DOHH2 (cell line): Measurements from ENCODE around the gene ZNF181.

Experiments
- H3F3A ChIP-seq: fragments of 200-600 bp; sonication (generic), shearing (Covaris generic); 2 replicates; pipeline ENCODE4 v1.6.0; 2016; ENCODE audit warnings: antibody characterized with exemption, mild to moderate bottlenecking; ENCODE audit not compliant: control insufficient read depth, insufficient read depth
- H3K27ac ChIP-seq: fragments of 200-600 bp; sonication (generic); 2 replicates; pipeline ENCODE4 v1.5.1; 2014; ENCODE audit warnings: low read depth, mild to moderate bottlenecking, low read length, moderate library complexity
- H3K27me3 ChIP-seq: fragments of 200-600 bp; sonication (generic); 2 replicates; pipeline ENCODE4 v1.6.1; 2014; ENCODE audit warnings: mild to moderate bottlenecking, low read length, mixed read lengths; ENCODE audit not compliant: control insufficient read depth
- H3K36me3 ChIP-seq: fragments of 200-600 bp; sonication (generic); 2 replicates; pipeline ENCODE4 v1.6.1; 2014; ENCODE audit warnings: mild to moderate bottlenecking, low read length, moderate library complexity, mixed read lengths; ENCODE audit not compliant: control insufficient read depth
- H3K4me1 ChIP-seq: fragments of 200-600 bp; sonication (generic); 2 replicates; pipeline ENCODE4 v1.6.1; 2014; ENCODE audit warnings: mild to moderate bottlenecking, low read length, mixed read lengths; ENCODE audit not compliant: control insufficient read depth
- H3K4me2 ChIP-seq: fragments of 200-600 bp; sonication (generic); 2 replicates; pipeline ENCODE4 v1.6.0; 2014; ENCODE audit warnings: mild to moderate bottlenecking, low read length, moderate library complexity
- H3K4me3 ChIP-seq: fragments of 200-600 bp; sonication (generic); 2 replicates; pipeline ENCODE4 v1.5.1; 2014; ENCODE audit warnings: mild to moderate bottlenecking, low read length, mixed read lengths
- H3K79me2 ChIP-seq: fragments of 200-600 bp; sonication (generic); 2 replicates; pipeline ENCODE4 v1.6.1; 2014; ENCODE audit warnings: mild to moderate bottlenecking, low read length, mixed read lengths; ENCODE audit not compliant: control insufficient read depth
- H3K9me2 ChIP-seq: fragments of 200-600 bp; sonication (generic); replicated peaks from 2 replicates; pipeline ENCODE4 v1.6.1; 2014; ENCODE audit warnings: mild to moderate bottlenecking, low read length, mixed read lengths; ENCODE audit not compliant: control insufficient read depth
- H3K9me3 ChIP-seq: fragments of 200-600 bp; sonication (generic); 2 replicates; pipeline ENCODE4 v1.6.1; 2014; ENCODE audit warnings: antibody characterized with exemption, low read length, mixed read lengths; ENCODE audit not compliant: control insufficient read depth, insufficient read depth
- H4K20me1 ChIP-seq: fragments of 200-600 bp; sonication (generic); 2 replicates; pipeline ENCODE4 v1.6.0; 2014; ENCODE audit warnings: low read depth, mild to moderate bottlenecking, antibody characterized with exemption, low read length, moderate library complexity; ENCODE audit not compliant: control insufficient read depth, insufficient read depth
- CTCF ChIP-seq: fragments of 200-600 bp; sonication (generic); IDR thresholded peaks from one replicate; pipeline ENCODE4 v1.5.1; 2014; ENCODE audit warnings: antibody characterized with exemption, mild to moderate bottlenecking, low read depth, low read length; ENCODE audit not compliant: poor library complexity, severe bottlenecking
- EZH2phosphoT487 ChIP-seq: fragments of 200-600 bp; sonication (generic); IDR thresholded peaks from 2 replicates; pipeline ENCODE4 v1.6.1; 2017; ENCODE audit warnings: borderline replicate concordance, mild to moderate bottlenecking, antibody characterized with exemption, low read length, moderate library complexity, mixed read lengths

The ZNF181 gene

GRCh38 chr19:34715357-34715756 is 18.7 kb upstream of the ZNF181 start:
- no peak overlapping the region for H3K4me3 ChIP-seq

GRCh38 chr19:34722353-34722752 is 11.7 kb upstream of the ZNF181 start:
- Histone ChIP-seq H3K4me1 (no peaks in the 10 kb centered on the region), H3K79me2 (no peaks in the 10 kb centered on the region), H3K9me3 (no peaks in the 10 kb centered on the region), H3K36me3 (no peaks in the 10 kb centered on the region), H4K20me1 (no peaks in the 10 kb centered on the region), H3K9me2 (no peaks in the 10 kb centered on the region), H3F3A (no peaks in the 10 kb centered on the region), H3K4me3 (no peak overlapping the region), H3K4me2 (no peak overlapping the region), H3K27ac (no peak overlapping the region), H3K27me3 (no peaks in the 10 kb centered on the region; the same call in 1 of the 2 replicates)
- TF ChIP-seq CTCF, result no peak
- TF ChIP-seq EZH2phosphoT487, result no peak

More at GRCh38 chr19:34715357-34715756, 18.7 kb upstream of the ZNF181 start:
- H4K20me1 ChIP-seq, result no peaks in the 10 kb centered on the region
- H3K36me3 ChIP-seq, result no peaks in the 10 kb centered on the region
- H3K4me1 ChIP-seq, result no peaks in the 10 kb centered on the region
- H3K79me2 ChIP-seq, result no peaks in the 10 kb centered on the region
- no peaks in the 10 kb centered on the region for H3K9me2 ChIP-seq
- no peak overlapping the region for H3K4me2 ChIP-seq
- no peak overlapping the region for H3K27ac ChIP-seq
- H3K9me3 ChIP-seq, result peaks cover 19% of the 10 kb centered on the region
- TF ChIP-seq CTCF (no peak), EZH2phosphoT487 (no peak)
- no peaks in the 10 kb centered on the region for H3F3A ChIP-seq
- H3K27me3 ChIP-seq, result no peaks in the 10 kb centered on the region

- no peaks in the 10 kb centered on the region; the same call in 1 of the 2 replicates for H3K27me3 ChIP-seq
- no peaks in the 10 kb centered on the region for H3K9me3 ChIP-seq
- H3K79me2 ChIP-seq, result no peaks in the 10 kb centered on the region
- no peak overlapping the region for H3K4me2 ChIP-seq
- no peaks in the 10 kb centered on the region for H3K9me2 ChIP-seq
- H3K36me3 ChIP-seq, result no peaks in the 10 kb centered on the region
- H4K20me1 ChIP-seq, result no peaks in the 10 kb centered on the region
- H3K27ac ChIP-seq, result no peak overlapping the region
- TF ChIP-seq EZH2phosphoT487 (no peak), CTCF (no peak)
- no peaks in the 10 kb centered on the region for H3F3A ChIP-seq
- no peaks in the 10 kb centered on the region for H3K4me1 ChIP-seq
- H3K4me3 ChIP-seq, result no peak overlapping the region
These were observed 8.6 kb upstream of the ZNF181 start for GRCh38 chr19:34725400-34725799.
